ENCODE data around the gene SNAPC4.

Gene SNAPC4

GRCh38 chr9:136365775-136366222, 34.2 kb downstream of the SNAPC4 start:
- Histone ChIP-seq H3K14ac (ENCODE audit: low read length) (no peak overlapping the region), H3K27me3 (ENCODE audit: control insufficient read depth in 3 of 3, insufficient read depth in 3 of 3, low read depth in 1 of 3, low read length in 3 of 3) (peaks cover 0 to 2% (median 0%) of the 10 kb centered on the region in 3 experiments), H2BK5ac (ENCODE audit: low read length) (no peak overlapping the region), H3K4me2 (ENCODE audit: insufficient read depth, low read length, poor library complexity, severe bottlenecking) (no peak overlapping the region), H3K23ac (ENCODE audit: low read depth, low read length, poor library complexity) (peak overlapping the region; percentile 16), H4K91ac (ENCODE audit: low read depth, low read length, poor library complexity) (no peak overlapping the region), H3K4me3 (ENCODE audit: low read length in 2 of 2) (no peak overlapping the region), H2BK120ac (ENCODE audit: low read depth, low read length) (no peak overlapping the region), H4K8ac (ENCODE audit: low read depth, low read length) (no peak overlapping the region), H2BK12ac (ENCODE audit: low read length) (peak overlapping the region; percentile 35), H3K4ac (ENCODE audit: low read length) (no peak overlapping the region), H3K9ac (ENCODE audit: low read depth, low read length, poor library complexity) (no peak overlapping the region), H3K79me1 (ENCODE audit: low read depth, low read length) (peaks cover 11% of the 10 kb centered on the region), H2BK15ac (ENCODE audit: low read length) (no peak overlapping the region), H3K4me1 (ENCODE audit: control insufficient read depth in 2 of 2, insufficient read depth in 1 of 2, low read depth in 1 of 2, low read length in 2 of 2) (peaks cover 6 to 7% of the 10 kb centered on the region in 2 donors), H3K36me3 (replicated peaks in 1 of 2; ENCODE audit: control insufficient read depth in 2 of 2, insufficient read depth in 2 of 2, low read length in 2 of 2) (peaks cover 0 to 12% of the 10 kb centered on the region in 2 donors), H3K27ac (replicated peaks; ENCODE audit: low read length) (no peak overlapping the region), H3K9me3 (replicated peaks in 1 of 2; ENCODE audit: control insufficient read depth in 2 of 2, insufficient read depth in 1 of 2, low read depth in 1 of 2, low read length in 2 of 2) (peaks cover 0 to 3% of the 10 kb centered on the region in 2 donors), H2AFZ (ENCODE audit: low read length) (no peak overlapping the region), H2AK5ac (ENCODE audit: low read depth, low read length) (peak overlapping the region; percentile 81), H3K18ac (ENCODE audit: low read length) (no peak overlapping the region)
- WGBS, 2 donors (ENCODE audit: extremely low coverage in 2 of 2, insufficient read length in 2 of 2, insufficient replicate concordance in 1 of 2): no CpG with 5 or more reads among the region's 9 CpGs
- no peak for DNase-seq (ENCODE audit: low spot score)

DNA sequence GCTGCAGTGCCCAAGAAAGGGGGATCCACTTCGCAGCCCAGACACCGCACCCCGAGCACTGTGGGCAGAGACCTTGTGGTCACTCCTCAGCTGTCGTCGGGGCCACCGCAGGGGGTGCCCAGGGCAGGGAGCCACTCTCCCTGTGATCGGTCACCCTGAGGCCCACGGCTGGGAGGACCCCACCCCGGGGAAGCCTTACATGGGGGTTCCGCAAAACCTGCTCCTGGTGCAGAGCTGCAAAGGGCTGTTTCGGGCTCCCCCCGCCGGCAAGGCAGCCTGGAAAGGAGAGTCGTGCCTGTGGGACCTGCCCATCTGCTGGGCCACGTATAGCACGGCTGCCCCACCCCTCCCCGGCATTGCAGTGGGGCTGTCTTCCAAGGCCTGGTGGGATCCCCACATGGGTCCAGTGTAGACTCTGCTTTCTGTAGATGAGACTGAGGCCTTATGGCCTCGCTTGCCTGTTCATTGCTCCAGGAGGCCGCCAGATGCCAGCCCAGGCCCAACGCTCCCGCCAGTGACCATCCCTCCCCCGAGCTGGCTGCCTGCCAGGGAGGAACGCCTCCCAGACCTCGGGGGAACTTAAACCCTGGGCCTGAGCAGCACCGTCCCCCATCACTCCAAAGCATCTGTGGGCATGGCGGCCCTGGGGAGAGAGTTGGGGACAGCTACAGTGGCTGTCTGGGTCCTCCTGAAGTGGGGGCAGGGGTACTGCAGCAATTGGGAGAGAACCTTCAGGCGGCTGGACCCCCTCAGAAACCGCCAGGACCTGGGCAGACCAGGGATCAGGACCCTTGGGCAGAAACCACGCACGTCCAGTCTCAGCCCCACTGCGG, 34.8 kb downstream of the SNAPC4 start:
- Histone ChIP-seq H3K27me3 (ENCODE audit: control insufficient read depth in 3 of 3, insufficient read depth in 3 of 3, low read depth in 1 of 3, low read length in 3 of 3) (peaks cover 0 to 2% (median 0%) of the 10 kb centered on the region in 3 experiments), H2BK120ac (ENCODE audit: low read depth, low read length) (no peak overlapping the region), H3K36me3 (replicated peaks in 1 of 2; ENCODE audit: control insufficient read depth in 2 of 2, insufficient read depth in 2 of 2, low read length in 2 of 2) (peaks cover 0 to 12% of the 10 kb centered on the region in 2 donors), H3K4ac (ENCODE audit: low read length) (no peak overlapping the region), H2BK15ac (ENCODE audit: low read length) (no peak overlapping the region), H2AK5ac (ENCODE audit: low read depth, low read length) (peak overlapping the region; percentile 81), H3K23ac (ENCODE audit: low read depth, low read length, poor library complexity) (peak overlapping the region; percentile 44), H3K79me1 (ENCODE audit: low read depth, low read length) (peaks cover 11% of the 10 kb centered on the region), H3K27ac (replicated peaks; ENCODE audit: low read length) (no peak overlapping the region), H4K8ac (ENCODE audit: low read depth, low read length) (peak overlapping the region; percentile 1), H2AFZ (ENCODE audit: low read length) (no peak overlapping the region), H3K4me1 (ENCODE audit: control insufficient read depth in 2 of 2, insufficient read depth in 1 of 2, low read depth in 1 of 2, low read length in 2 of 2) (peaks cover 6 to 7% of the 10 kb centered on the region in 2 donors), H2BK5ac (ENCODE audit: low read length) (peak overlapping the region; percentile 13), H3K18ac (ENCODE audit: low read length) (peak overlapping the region; percentile 57), H2BK12ac (ENCODE audit: low read length) (peak overlapping the region; percentile 35), H3K9ac (ENCODE audit: low read depth, low read length, poor library complexity) (peak overlapping the region; percentile 60), H4K91ac (ENCODE audit: low read depth, low read length, poor library complexity) (no peak overlapping the region), H3K14ac (ENCODE audit: low read length) (peak overlapping the region; percentile 2), H3K9me3 (replicated peaks in 1 of 2; ENCODE audit: control insufficient read depth in 2 of 2, insufficient read depth in 1 of 2, low read depth in 1 of 2, low read length in 2 of 2) (peaks cover 0 to 3% of the 10 kb centered on the region in 2 donors), H3K4me2 (ENCODE audit: insufficient read depth, low read length, poor library complexity, severe bottlenecking) (peak overlapping the region; percentile 11), H3K4me3 (ENCODE audit: low read length in 2 of 2) (no peak overlapping the region)
- no CpG with 5 or more reads among the region's 31 CpGs for WGBS, 2 donors (ENCODE audit: extremely low coverage in 2 of 2, insufficient read length in 2 of 2, insufficient replicate concordance in 1 of 2)
- no peak for DNase-seq (ENCODE audit: low spot score)

DNA sequence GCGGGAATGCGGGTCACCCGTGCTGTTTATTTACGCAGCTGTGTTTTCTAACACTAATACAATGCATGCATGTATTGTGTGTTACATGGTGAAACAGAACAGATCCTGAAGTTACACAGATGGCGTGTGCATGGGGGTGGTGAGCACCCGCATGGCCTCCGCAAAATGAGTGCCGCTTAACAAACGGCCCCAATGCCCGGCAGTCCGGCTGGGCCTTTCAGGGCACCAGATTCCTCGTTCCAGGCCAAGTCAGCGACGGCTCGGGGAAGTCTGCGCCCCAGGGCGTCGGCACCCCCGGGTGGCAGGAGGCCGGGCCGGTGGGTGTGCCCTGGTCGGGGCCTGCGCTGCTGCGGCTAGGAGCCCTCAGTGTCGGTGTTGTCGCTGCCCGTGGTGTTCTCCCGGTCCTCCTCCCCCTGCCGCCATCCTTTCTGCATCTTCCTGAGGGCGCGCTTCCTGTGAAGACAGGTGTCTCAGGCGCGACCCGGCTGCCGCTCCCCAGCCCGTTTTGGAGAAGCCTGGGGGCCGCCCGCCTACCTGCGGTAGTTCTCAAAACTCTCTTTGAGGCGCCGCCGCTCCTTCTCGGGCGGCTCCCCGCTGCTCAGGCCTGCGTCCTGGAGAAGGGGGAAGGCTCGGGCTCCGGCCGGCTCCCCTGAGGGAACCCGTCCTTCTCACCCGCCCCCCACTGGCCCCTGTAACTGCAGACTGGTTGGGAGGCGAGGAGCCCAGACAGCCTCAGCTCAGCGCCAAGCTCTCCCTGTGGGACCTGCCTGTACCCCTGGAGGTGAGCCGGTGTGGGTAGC, 35.8 kb downstream of the SNAPC4 start:
- Histone ChIP-seq H3K4me3 (ENCODE audit: low read length in 2 of 2) (peak overlapping the region in 1 of 2 donors; percentile 93), H4K8ac (ENCODE audit: low read depth, low read length) (no peak overlapping the region), H3K4ac (ENCODE audit: low read length) (no peak overlapping the region), H2BK120ac (ENCODE audit: low read depth, low read length) (no peak overlapping the region), H3K23ac (ENCODE audit: low read depth, low read length, poor library complexity) (peak overlapping the region; percentile 96), H2BK12ac (ENCODE audit: low read length) (peak overlapping the region; percentile 84), H3K79me1 (ENCODE audit: low read depth, low read length) (peaks cover 13% of the 10 kb centered on the region), H3K27me3 (ENCODE audit: control insufficient read depth in 3 of 3, insufficient read depth in 3 of 3, low read depth in 1 of 3, low read length in 3 of 3) (peaks cover 0 to 2% (median 0%) of the 10 kb centered on the region in 3 experiments), H3K9me3 (replicated peaks in 1 of 2; ENCODE audit: control insufficient read depth in 2 of 2, insufficient read depth in 1 of 2, low read depth in 1 of 2, low read length in 2 of 2) (peaks cover 0 to 3% of the 10 kb centered on the region in 2 donors), H3K4me1 (ENCODE audit: control insufficient read depth in 2 of 2, insufficient read depth in 1 of 2, low read depth in 1 of 2, low read length in 2 of 2) (peaks cover 6 to 7% of the 10 kb centered on the region in 2 donors), H2AK5ac (ENCODE audit: low read depth, low read length) (peak overlapping the region; percentile 81), H2BK15ac (ENCODE audit: low read length) (peak overlapping the region; percentile 89), H3K18ac (ENCODE audit: low read length) (peak overlapping the region; percentile 80), H3K4me2 (ENCODE audit: insufficient read depth, low read length, poor library complexity, severe bottlenecking) (no peak overlapping the region), H2AFZ (ENCODE audit: low read length) (no peak overlapping the region), H3K27ac (replicated peaks; ENCODE audit: low read length) (no peak overlapping the region), H3K36me3 (replicated peaks in 1 of 2; ENCODE audit: control insufficient read depth in 2 of 2, insufficient read depth in 2 of 2, low read length in 2 of 2) (peaks cover 0 to 16% of the 10 kb centered on the region in 2 donors), H3K14ac (ENCODE audit: low read length) (peak overlapping the region; percentile 82), H2BK5ac (ENCODE audit: low read length) (peak overlapping the region; percentile 93), H3K9ac (ENCODE audit: low read depth, low read length, poor library complexity) (no peak overlapping the region), H4K91ac (ENCODE audit: low read depth, low read length, poor library complexity) (no peak overlapping the region)
- DNase-seq (ENCODE audit: low spot score): no peak
- WGBS, 2 donors (ENCODE audit: extremely low coverage in 2 of 2, insufficient read length in 2 of 2, insufficient replicate concordance in 1 of 2): no CpG with 5 or more reads among the region's 54 CpGs

Data from neuronal stem cell (in vitro differentiated cells).